HCT116 (cell line): ENCODE results near the gene GTF2H3. TPM values are rescaled to one million over a fixed set of nuclear protein-coding genes. Genes with fewer than 3 reads are reported as not detected.

Experiments
- total RNA-seq: library from RNA; stranded (reverse); gene quantifications from one replicate; pipeline ENCODE4 v1.2.1, GENCODE V29; 2021; ENCODE audit not compliant: unreplicated experiment

Gene GTF2H3
- total RNA-seq, 1 experiment from 2014 or later = 94.0 TPM

Other genes starting within 250 kb of the GTF2H3 start
- 64.8 TPM for gene KMT5A, start 249.7 kb upstream of the GTF2H3 start, total RNA-seq
- 2.3 TPM for gene RILPL2, start 197.1 kb upstream of the GTF2H3 start, total RNA-seq
- gene SNRNP35, start 175.7 kb upstream of the GTF2H3 start, total RNA-seq = 12.4 TPM
- 11.8 TPM for gene RILPL1, start 100.1 kb upstream of the GTF2H3 start, total RNA-seq
- gene TMED2, start 49.3 kb upstream of the GTF2H3 start, total RNA-seq = 242 TPM
- 41.8 TPM for gene DDX55, start 31.7 kb upstream of the GTF2H3 start, total RNA-seq
- 41.7 TPM for gene EIF2B1, start 143 bp upstream of the GTF2H3 start, total RNA-seq
- gene TCTN2, start 37.3 kb downstream of the GTF2H3 start, total RNA-seq = 12.1 TPM
- gene ATP6V0A2, start 78.5 kb downstream of the GTF2H3 start, total RNA-seq = 18.1 TPM
- gene DNAH10, start 128.5 kb downstream of the GTF2H3 start, total RNA-seq = 1.3 TPM